Mucosa of gallbladder (tissue), 1 donor: Measurements from ENCODE around the gene IFNG-AS1. TPM values are rescaled to one million over a fixed set of nuclear protein-coding genes. Genes with fewer than 3 reads are reported as not detected.

Experiments used
- DNase-seq: peaks from one replicate; pipeline ENCODE4 v3.0.0-alpha.2; 2020; ENCODE audit warnings: low spot score
- total RNA-seq: library from RNA; stranded (reverse); gene quantifications from one replicate; pipeline ENCODE4 v1.2.1, GENCODE V29; 2021
- donor health status: DM: no; HTN: no; CAD: no.

IFNG-AS1 gene
- total RNA-seq = not detected

DNA sequence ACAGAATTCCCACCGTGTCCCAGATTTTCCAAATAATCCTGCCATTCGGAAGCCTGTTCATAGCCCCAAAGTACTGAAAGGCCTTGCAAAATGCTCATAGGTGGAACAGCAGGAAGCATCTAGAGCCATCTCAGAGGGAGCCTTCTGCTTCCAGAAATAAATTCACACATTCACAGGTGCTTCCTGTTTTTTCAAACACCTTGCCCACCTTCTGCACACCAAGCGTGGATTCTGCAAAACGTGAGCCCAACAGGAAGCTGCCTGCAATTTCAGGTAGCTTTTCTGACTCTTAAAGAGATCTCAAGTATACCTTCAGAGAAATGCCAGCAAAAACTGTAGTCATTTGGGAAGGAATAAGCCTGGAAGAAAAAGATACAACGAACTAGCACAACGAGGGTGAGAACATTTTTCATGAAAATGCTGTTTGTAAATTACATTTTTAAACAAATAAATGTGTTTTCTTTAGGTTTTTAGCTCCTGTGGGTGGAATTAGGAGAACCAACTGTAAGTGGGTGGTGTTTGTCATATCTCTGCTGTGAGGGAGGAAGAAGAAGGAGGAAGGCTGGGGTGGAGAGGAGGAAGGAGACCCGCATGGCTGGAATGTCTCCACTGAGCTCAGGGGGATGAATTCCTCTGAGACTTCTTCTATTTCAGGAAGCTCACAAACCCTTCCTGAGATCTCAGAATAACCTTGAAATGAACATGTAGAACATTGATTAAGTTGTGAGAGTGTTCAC lies at the start of gene IFNG-AS1:
IFNG-AS1 (plus strand) TSS at position 264 of the 737 bp plus-strand sequence.
- no peak for DNase-seq

DNA sequence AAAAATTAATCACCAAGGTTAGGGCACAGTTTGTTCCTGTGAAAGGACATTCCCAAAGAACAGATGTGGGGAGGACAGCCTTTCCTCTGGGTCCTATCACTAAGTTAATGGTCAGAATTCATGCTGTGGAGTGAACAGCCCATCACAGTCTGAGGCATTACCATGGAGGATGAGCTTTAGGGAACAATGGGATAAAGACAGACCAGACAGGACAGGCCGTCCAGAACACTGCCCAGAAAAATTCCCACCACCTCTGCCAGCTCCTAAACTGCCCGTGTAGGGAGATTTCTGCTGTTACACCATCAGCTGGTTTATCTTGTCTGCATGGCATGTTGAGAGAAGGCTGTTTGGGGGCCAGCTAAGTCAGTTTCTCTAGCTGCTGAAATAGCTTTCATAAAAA lies 49.6 kb upstream of the IFNG-AS1 start:
- no peak for DNase-seq

DNA sequence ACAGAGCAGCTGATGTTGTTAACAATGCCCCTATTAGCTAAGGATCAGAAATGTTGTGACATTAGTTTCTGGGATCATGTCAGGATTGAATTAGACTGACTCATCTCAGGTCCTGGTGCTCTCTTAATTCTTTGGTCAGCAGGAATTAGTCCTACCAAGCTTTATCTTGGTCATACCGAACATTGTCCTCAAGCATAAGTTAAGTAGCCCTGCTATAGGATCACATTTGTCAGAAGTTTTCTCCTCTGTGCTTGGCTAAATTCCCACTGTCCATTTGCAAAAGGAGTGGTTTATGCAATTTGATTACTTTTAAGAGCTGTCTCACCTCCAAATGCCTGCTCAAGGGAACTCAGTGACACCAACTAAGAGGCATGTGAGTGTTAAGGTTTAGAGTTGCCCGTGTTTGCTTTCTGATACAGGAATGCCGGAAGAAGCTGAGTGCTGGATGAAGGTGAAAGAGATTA lies 48.4 kb upstream of the IFNG-AS1 start:
- peak; percentile 43 for DNase-seq

DNA sequence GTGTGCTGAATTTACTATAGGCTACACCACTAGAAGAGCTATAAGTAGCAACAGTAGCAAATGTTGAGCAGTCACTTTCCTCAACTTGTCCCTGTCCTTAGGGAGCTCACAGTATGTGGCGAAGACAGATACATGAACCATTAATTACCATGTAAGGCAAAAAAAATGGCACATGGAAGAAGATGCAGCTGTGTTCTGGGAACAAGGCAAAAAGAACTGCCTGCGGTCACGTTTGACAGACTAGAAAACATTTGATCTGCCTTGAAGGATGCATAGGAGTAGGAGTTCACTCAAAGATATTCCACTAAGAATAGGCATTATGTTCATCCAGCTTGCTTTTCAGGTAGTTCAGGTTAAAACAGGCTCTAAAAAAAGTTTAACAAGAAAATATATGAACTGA lies 46.5 kb upstream of the IFNG-AS1 start:
- DNase-seq = no peak

DNA sequence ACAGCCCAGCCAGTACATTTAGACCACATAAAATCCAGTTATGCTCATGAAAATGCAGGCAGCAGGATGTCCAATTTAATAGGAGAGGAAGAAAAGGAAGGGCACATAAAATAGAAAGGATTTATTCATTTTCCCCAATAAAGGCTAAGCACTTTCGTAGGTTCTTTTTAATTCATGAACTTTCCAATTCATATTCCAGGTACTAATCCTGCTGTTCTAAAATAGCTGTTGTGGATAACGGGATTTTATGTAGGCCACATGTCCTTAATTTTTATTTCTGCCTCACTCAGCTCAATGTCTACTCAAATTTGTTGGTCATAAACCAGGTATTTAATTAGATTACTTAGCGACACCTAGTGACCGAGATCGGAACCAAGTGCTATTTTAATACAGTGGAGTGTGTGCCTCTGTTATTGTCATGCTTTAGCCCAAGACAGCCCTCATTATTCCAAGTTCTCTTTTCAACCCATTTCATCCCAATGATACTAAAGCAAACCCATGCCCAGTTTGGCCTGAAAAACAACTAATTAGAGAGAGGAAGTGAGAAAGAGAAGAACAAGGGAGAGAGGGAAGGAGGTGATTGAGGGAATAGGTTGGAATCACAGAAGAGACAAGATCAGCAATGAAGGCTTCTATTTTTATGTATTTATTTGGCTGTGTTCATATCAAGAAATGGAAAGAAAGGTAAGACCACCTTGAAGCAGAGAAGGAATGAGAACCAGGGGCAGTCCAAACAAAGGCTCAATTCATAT lies 45.9 kb upstream of the IFNG-AS1 start:
- DNase-seq = peak; percentile 89

DNA sequence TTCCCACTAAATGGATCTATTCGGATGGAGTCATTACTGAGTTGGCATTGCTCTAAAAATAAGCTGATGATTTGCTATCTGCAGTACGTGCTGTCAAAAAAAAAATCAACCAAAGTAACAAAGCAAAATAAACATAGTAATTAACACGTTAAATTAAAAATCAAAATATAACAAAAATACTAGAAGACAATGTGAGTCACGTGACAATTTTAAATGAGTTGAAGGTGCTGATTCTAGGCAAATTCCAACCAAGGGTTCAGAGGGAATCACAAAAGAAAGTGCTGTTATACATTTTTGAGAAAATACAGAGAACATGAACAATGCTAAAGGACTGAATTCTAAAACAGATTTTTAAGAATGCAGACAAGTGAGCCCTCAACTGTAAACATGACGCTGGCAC lies 45.2 kb upstream of the IFNG-AS1 start:
- DNase-seq = no peak

DNA sequence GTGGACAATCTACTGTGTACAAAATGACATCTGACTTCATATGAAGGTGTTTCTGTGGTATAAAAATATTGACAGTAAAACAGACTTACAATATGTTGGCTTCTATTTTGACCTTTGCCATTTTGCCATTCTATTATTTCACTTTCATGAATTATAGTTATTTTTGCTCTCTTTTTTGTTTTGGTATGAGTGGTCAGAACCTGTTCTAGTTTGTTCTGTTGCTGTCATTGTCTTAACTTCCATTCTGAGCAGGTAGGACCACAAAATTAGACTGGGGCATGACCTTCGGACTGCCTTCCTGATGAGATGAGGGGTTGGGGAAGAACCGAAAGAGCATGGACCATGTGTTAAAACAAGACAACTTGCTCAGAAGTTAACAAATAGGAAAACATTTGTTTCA lies 36.5 kb upstream of the IFNG-AS1 start:
- no peak for DNase-seq

DNA sequence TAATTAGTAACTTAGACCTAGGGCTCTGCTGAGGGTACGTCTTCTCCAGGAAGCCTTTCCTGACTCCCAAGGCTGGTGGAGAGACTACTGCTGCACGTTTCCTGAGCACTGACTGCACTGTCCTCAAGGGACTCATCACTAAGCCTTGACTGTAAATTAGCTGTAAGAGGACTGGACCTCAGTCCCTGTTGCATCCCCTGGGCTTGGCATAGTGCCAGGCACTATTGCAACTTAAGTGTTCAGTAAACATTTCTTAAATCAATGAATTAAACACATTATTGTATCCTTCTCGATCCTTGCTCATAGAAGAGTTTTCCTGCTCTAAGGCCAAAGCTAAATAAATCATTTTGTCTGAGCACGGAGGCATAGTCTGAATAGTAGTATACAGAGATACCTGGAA lies 31.9 kb upstream of the IFNG-AS1 start:
- DNase-seq = no peak

DNA sequence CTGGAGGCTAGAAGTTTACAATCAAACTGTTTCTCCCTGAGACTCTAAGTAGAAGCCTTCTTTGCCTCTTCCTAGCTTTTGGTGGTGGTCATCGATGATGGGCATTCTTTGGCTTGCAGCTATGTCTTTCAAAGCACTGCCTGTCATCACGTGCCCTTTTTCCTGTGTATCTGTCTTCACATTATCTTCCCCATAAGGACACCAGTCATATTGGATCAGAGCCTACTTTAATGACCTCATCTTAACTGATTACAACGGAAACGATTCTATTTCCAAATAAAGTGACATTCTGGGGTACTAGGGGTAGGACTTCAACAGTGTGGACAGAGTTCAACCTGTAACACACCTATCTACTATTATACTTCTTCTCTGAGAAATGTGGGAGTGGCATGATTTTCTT lies 31.1 kb upstream of the IFNG-AS1 start:
- no peak for DNase-seq

DNA sequence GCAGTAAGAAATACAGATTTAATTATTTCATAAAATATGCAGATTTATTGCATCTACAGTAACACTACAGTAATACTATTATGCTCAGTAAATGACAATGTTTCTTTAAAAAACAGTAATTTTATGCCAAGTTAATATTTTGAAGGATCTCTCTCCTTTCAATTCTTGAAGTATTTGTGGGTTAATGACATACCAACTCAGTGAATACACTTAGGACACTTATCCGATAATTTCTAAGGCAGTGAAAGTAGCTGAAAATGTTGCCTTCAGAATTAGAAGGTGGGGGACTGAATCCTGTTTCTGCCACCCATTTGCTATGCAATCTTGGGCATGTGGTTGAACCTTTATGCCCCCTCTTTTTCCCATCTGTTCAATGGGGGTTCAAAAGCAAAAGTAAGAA lies 24.8 kb upstream of the IFNG-AS1 start:
- no peak for DNase-seq

DNA sequence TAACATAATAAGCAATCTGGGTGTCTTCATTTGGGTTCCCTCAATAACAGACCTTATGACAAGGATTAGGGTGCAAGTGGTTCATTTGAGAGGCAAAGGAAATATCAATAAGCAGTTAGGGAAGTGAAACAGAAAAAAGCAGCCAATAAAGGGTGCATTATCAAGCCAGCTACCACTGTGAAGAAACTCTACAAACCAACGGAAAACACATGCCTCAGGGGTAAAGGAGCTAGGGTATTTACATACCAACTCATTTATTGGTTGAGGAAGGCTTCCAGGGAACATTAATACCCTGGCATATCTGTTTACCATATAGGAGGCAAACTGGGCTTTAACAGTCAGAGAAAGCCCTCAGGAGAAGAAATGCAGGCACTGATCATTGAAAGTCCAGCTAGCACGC lies 22.7 kb upstream of the IFNG-AS1 start:
- no peak for DNase-seq

DNA sequence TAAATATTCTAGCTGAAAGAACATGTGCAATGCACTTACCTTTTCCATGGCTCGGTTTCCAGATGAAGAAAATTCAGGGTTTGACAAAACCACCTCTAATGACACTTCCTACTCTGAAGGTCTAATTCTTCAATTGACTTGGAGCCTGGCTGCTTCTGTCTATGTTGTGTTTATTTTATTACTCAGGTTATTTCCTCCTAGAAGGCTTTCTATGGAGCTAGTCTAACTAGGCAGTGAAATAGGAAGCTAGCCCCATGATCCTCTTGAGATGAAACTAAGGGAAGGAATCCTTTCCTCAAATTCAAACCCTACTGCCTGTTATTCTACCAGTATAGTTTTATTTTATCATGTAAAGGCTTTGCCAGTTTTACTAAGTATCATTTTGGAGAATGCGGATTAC lies 20.9 kb upstream of the IFNG-AS1 start:
- no peak for DNase-seq

DNA sequence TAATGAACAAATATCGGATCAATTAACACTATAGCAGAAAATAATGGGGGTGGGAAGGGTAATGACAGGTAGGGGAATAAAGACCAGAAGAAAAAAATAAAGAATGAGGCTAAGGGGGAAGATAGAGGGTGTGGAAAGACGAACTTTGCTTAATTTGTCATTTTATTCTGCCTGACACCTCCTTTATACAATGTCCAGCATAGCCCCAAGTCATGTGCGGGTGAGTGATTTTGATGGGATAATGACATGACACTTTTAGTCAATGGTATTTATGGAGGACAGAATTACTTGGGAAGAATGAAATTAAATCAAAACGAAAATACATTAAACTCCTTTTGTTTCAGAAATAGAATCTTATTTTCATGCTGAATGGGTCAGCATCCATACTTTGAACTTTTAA lies 20.5 kb upstream of the IFNG-AS1 start:
- DNase-seq = no peak

DNA sequence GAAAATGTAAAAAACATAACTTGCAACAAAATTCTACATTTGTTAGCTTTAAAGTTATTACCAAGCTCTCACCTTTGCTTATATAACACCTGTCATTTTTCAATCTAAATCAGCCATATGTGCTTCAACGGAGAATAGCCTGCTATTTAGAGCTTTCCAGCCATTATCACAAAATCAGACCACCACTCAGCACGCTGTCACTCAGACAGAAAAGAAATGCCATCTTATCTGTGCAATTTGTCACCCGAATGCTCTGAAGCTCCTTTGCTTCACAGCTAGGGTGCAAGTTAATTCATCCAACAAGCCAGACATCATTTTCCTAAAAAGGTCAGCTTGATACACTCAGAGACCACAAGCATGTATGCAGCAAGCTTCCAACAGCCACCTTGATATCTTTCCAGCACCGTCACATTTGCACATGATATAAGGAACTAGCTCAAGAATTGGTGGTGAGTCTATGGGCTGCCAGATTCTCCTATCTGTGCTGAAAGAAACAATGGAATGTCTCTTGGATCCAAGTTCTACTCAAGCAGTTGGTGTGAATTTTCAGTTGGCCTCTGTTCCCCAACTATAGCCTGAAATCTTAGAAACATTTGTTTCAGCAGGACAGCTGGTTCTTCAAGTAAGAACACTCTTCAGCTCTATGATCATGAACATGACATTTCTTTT lies 20.0 kb upstream of the IFNG-AS1 start:
- DNase-seq = no peak

DNA sequence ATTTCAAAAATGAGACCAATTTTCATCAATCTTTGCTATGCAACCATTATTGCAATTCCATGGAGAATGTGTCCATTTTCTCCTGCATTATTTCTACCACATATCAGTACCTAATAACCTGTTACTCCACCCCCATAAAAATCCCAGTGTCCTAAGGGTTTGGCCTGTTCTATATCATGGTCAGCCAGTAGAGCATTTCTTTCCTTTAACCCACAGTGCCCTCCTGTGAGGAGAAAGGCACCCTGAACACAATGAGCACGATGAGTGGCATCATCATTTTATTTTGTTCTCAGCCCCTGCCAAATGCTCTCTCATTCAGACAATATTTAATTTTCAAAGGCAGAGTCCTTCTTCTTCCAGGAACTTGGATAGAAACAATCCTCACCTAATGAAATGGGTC lies 11.6 kb upstream of the IFNG-AS1 start:
- no peak for DNase-seq

DNA sequence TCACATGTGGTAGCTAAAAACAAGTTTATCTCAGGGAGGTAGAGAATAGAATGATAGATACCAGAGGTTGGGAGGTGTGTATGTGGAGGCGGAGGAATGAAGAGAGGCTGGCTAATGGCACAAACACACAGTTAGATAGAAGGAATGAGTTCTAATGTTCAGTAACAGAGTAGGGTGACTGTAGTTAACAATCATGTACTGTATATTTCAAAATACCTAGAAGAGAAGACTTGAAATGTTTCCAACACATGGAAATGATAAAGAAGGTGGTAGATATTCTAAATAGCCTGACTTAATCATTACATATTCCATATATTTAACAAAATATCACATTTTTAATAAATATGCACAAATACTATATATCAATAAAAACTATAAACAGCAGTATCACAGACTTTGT lies 8.9 kb upstream of the IFNG-AS1 start:
- DNase-seq = no peak

DNA sequence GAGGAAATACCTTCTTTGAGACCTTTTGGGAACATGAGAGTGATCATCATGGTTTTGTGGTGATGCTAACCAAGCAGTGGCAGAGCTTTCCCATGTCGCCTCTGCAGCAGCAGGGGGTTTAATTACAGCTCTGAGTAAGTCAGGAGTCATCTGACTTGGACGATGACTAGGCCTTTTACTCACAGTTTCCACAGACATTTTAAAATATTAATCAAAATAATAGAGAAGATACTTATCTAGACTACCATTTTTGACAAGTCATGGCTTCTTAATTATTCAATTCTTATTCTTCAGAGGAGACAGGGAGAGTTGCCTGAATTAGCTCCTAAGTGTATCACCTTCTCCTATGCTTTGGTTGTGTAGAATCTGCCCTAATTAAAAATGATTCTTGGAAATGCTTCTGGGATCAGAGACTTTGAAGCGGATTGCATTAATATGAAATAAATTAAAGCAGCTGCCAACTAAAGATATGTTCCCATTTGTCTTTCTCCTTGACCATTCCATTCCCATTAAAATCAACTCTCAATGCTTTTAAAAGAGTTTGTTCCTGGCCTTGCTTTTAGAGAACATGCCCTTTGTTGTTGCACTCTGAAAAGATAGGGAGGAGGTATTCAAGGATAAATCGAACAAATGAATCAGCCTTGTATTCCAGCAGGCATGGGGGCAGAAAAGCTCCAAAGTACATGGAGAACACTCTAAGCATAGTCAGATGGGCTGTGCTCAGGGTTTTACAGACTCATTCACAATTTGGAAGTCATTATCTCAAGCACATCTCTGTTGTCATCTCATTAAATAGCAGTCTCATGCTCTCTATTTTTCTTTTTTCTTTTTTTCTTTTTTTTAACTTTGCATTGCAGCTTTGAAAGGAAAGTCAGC lies 7.7 kb upstream of the IFNG-AS1 start:
- DNase-seq = no peak

DNA sequence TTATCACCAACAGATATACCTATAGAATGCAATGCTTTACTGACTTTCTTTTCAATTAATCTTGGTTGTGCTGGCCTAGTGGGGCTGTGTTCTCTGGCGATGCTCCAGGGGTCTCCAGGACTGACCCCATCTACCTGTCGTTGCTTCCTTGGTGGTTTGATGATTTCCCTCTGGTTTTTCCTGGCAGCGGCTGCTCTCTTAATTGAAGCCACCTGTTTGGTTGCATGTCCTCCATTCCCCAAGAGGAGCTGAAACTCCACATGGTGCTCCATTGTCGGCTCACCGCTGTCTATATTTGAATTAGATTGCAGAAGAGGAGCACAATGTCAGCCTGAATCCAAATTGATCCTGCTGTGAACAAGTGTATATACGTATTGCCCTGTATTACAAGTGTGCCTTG lies 7.1 kb upstream of the IFNG-AS1 start:
- no peak for DNase-seq

DNA sequence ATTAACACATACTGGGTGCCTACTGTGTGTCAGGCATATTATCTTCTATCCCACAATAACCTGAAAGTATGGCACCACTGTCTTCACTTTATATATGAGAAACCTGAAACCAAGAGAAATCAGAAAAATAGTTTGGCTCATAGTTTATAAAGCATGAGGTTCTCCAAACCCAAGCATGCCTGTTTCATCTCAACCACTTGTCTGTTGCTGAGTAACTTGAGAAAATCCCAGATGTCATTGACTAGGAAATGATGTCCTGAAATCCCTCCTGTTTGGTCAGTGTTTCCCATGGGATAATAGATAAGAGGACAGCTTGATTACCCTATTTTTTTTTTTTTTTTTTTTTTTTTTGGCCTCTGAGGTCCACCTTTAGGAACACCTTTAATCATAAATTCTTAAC lies 2.6 kb upstream of the IFNG-AS1 start:
- no peak for DNase-seq

DNA sequence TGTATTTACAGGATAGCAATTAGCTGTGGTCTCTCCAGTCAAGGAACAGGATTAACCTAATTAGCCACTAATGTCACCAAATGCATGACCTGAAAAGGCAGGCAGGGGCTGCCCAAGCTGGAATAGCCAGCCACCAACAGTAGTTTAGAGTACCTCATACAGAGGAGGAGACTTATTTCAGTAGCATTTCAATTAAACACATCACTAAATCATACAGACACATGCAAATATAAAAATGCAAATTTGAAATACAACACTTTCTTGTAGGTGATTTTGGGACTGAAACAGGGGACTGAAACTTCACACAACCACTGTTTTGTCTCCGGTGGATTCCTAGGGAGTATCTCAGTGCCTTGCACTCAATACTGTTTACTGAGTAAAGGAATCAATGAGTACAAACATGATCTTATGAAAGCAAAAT lies 636 bp upstream of the IFNG-AS1 start:
- no peak for DNase-seq

DNA sequence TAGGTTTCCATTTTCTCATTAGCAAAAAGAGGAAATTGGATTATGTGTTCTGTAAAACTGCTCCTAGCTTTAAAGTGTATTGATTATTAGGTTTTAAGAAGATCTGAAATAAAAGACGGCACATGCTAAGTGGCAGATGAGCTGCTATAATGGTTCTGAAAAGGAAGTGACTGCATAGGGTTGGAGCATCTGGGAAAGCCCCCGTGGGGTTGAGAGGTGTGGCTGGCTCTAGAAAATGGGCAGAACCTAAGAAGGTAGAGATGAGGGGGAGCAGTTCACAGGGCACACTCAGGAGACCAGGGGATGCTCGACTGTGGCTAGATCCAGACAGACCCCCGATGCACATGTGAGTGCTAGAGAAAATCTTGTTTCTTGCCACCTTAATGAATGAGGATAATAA lies 1.9 kb downstream of the IFNG-AS1 start:
- no peak for DNase-seq

DNA sequence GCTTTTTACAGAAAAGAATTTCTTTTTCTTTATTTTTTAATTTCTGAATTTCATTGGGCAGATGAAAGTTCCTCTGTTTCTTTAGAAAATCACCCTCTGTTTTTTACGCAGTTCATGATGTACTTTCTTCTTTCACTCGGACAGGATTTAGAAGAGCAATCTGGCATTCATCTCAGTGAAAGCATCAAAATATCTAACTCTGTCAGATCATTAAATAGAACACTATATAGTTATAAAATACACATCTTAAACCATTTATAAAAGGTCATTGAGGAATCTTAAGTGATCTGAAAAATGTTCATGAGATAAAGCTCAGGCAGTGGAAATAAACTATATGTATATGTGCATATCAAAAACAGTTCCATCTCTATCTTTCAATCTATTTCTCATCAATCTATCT lies 3.9 kb downstream of the IFNG-AS1 start:
- no peak for DNase-seq
